ENCODE results near the gene EMP3.
"Not testable (repeated sequence)": the region's sequence is repeated elsewhere in the genome, so short reads cannot be mapped to it uniquely, and the experiment has no call there.

Gene EMP3

GRCh38 chr19:48310227-48310626, 15.1 kb upstream of the EMP3 start:
- intact Hi-C loops (cut with DNase I) = no loop called here
- DNase-seq = no peak

- intact Hi-C loops (cut with DNase I) = no loop called here
- DNase-seq = no peak
These were observed 14.0 kb upstream of the EMP3 start for GRCh38 chr19:48311384-48311783.

GRCh38 chr19:48315712-48316111, 9.6 kb upstream of the EMP3 start:
- intact Hi-C loops (cut with DNase I) = no loop called here
- DNase-seq = no peak

GRCh38 chr19:48317708-48317960, 7.7 kb upstream of the EMP3 start:
- intact Hi-C loops (cut with DNase I) = not testable (repeated sequence)

DNA sequence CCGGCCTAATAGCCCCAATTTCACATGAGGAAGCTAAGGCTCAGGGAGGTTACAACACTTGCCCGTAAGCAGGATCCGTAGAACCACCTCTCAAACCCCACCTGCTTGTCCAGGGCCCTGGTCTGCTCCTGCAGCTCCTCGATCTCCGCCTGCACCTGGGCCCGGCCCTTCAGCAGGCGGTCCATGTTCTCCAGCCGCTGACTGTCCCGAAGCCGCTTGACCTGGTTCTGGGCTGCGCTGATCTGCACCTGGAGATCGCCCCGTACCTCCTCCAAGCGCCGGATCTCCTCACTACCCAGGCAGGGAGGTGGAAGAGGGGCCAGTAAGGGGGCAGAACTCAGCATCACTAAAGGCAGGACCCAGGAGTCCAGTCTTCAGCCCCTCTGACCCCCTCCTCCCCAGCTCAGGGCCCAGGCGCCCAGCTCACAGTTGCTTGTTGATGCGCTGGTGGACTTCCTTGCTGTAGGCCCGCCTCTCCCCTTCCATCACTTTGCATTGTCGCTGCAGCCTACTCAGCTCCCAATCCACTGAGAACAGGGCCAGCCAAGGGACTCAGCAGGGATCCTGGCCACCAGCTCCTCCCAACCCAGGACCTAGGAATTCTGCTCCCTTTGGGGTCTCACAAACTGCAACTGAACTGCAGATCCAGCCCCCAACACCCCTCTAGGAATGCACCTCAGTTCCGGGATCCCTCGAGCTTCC, 6.9 kb upstream of the EMP3 start:
- intact Hi-C loops (cut with DNase I) = no loop called here
- no peak for DNase-seq

More at GRCh38 chr19:48317708-48317960, 7.7 kb upstream of the EMP3 start:
- not testable (repeated sequence) for DNase-seq

GRCh38 chr19:48319647-48320541, 5.5 kb upstream of the EMP3 start:
- intact Hi-C loops (cut with DNase I) = no loop called here
- peak; percentile 64 to 94 (median 80) for DNase-seq

GRCh38 chr19:48321372-48321621, 4.1 kb upstream of the EMP3 start:
- DNase-seq = peak; percentile 68 to 94 (median 85)
- intact Hi-C loops (cut with DNase I) = no loop called here

- intact Hi-C loops (cut with DNase I) = no loop called here
- peak; percentile 94 to 99 (median 97) for DNase-seq
These were observed 3.4 kb upstream of the EMP3 start for GRCh38 chr19:48321622-48322591.

DNA sequence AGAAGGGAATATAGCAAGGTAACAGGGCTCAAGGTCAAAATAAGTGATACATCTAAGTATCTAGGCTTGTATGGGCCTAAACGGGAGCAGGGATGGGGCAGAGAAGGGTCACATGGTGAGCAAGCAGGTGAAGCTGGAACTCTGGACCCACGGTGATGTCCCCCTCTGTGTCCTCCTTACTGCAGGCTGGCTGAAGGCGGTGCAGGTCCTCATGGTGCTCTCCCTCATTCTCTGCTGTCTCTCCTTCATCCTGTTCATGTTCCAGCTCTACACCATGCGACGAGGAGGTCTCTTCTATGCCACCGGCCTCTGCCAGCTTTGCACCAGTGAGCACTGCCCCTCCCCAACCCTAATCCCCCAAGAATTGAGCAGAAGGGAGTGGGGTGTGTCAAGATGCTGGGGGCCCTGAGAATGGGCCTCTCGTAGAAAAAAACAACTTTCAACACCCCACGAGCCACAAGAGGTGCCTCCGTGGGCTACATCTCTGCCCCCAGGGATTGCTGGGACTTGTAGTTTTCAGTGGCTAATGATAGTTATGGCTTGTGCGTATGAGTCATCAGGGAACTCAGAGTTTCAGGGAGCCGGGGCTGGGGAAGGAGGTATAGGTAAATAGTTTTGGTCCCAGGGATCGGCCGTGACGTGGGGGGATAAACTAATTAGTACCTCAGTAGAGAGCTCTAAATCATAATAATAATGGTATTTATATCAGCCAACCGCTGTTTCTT, 4.0 kb downstream of the EMP3 start:
- intact Hi-C loops (cut with DNase I) = loop anchor here (5.0 kb wide), 1 partner anchor 33 kb away; the partner anchor contains the start of genes SYNGR4 and TMEM143
- DNase-seq = peak in 32 of 42 donors; percentile 20 to 76 (median 38)

DNA sequence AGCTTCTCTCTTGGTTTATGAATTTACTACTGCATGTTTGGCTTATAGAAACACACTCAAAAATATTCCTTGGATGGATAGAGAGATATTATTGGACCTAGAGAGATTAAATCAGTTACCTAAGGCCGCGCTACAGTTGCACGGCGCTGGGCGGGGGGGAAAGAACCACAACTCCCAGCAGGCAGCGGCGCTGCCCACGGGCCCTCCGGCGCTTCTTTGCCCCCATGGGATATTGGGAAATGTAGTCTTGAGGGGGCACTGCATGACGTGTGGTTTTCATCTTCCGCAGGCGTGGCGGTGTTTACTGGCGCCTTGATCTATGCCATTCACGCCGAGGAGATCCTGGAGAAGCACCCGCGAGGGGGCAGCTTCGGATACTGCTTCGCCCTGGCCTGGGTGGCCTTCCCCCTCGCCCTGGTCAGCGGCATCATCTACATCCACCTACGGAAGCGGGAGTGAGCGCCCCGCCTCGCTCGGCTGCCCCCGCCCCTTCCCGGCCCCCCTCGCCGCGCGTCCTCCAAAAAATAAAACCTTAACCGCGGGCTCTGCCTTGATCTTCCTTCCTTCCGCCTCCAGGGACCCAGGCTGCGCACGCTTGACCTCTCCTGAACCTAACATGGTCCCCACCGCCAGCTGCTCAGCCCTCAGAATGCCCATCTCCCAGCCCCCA, 4.8 kb downstream of the EMP3 start:
- DNase-seq = peak; percentile 84 to 97 (median 92)

DNA sequence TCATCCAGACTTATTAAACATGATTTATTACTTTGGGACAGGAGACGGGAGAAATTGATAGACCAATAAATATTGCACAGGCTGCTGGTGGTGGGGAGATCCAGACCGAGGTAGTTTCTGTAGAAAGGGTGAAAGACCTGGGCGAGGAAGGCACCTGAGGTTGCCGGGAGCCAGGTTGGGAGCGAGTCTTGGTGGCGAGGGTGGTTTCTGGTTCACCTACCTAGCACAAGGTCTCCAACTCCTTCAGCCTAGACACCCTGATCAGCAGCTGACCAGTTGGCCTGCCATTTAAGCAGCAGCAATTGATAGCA, 7.0 kb downstream of the EMP3 start:
- DNase-seq = no peak
- intact Hi-C loops (cut with DNase I) = no loop called here

More for the DNA sequence above, 4.8 kb downstream of the EMP3 start:
- intact Hi-C loops (cut with DNase I) = no loop called here

- peak; percentile 74 to 98 (median 89) for DNase-seq
- intact Hi-C loops (cut with DNase I) = no loop called here
These were observed 7.5 kb downstream of the EMP3 start for GRCh38 chr19:48332662-48333466.

DNA sequence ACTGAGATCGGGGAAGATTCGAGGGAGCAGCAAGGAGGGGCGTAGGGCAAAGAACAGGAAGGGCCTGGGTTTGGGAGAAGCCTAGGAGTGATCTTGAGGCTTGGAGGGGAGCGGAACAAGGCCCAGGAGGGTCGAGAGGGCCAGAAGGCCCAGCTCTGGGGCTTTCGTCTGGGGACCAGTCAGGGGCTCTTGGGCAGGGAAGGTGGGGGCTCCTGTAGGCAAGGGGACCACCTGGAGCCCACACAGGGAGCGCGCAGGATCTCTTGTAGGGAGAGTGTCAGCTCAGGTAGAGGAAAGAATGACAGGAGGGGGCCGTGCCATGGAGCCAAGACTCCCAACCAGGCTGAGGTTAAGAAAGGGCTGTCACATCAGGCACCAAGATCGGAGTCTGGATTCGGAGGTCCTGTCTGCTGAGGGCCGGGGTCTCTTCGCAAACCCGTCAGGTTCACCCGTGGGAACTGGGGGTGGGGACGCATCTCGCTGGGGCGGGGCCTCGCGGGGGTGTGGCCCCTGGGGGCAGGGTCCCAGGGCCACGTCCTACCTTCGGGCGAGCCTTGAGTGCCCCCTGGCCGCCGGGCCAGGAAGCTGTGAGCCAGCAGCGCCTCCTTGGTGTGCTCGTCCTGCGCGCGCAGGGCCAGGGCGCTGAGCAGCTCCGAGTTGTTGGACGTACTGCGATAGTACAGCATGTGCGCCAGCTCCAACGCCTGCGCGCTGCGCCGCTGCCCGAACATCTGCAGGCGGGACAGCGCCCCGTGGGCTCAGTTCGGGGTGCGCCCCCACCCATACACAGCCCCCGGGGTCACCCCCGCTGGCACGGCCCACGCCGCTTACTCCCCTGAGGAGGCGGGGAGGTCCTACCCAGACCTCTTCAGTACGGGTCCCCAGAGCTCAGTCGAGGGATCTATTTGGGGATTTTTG, 8.4 kb downstream of the EMP3 start:
- DNase-seq = peak; percentile 61 to 90 (median 80)
- intact Hi-C loops (cut with DNase I) = no loop called here

- intact Hi-C loops (cut with DNase I) = no loop called here
- DNase-seq = no peak
These were observed 13.0 kb downstream of the EMP3 start for GRCh38 chr19:48338253-48338755.

DNA sequence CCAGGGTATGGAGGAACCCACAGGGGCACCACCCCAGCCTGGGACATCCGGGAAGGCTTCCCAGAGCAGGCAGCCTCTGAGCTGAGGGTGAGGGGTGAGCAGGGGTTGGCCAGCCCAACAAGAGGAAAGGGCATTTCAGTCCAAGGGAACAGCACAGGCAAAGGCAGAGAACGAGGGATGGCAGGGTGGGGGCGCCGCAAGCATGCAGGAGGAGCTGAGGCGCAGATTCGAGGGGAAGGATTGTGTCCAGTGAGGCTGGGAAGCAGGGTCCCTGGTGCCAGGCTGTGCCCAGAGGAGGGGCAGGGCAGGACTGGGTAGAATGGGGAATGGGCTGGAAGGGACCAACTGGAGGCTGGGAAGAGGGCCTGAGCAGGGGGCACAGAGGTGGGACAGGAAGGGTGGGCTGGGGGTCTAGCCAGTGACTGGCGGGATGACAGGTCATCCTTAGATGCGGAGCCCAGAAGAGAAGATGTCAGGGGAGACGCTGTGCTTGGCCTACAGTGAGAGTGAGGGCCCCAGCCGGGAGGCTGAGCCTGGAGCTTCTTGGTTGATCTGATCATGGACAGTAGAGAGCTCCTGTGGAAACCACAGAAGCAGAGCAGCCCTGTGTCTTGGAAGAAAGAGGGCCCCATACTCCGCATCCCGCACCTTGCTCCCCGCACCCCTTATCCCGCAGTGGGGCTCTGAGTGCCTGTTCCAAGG, 13.6 kb downstream of the EMP3 start:
- intact Hi-C loops (cut with DNase I) = no loop called here
- DNase-seq = no peak

DNA sequence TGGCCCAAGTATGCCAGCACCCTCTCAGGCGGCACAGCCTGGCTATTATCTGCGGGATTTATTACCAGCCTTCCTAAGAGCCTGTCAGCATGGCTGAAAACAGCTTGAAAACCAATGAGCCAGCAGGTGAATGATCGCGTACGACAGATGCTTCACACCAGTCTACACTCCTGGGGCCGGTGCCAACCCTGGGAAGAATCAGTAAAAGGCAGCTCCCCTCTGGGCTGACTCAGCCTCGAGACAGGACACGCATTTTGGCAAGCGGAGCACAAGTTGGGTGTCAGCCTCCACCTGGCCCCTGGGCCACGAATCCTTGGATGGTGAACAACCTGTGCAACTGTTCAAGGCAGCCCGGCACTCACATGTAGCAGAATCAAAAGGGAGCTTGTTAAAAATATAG, 15.6 kb downstream of the EMP3 start:
- intact Hi-C loops (cut with DNase I) = no loop called here
- DNase-seq = peak in 28 of 42 donors; percentile 15 to 84 (median 40)
